GM21737 (cell line): ENCODE measurements around the gene MAL.

Experiments
- ATAC-seq: cut with Tn5 transposase; IDR thresholded peaks from one replicate; pipeline ENCODE4 v1.9.1; 2021; ENCODE audit warnings: mild to moderate bottlenecking, moderate library complexity; ENCODE audit not compliant: unreplicated experiment

Gene MAL

GRCh38 chr2:95015261-95015912 lies 10.1 kb upstream of the MAL start:
- no peak for ATAC-seq

GRCh38 chr2:95016616-95017015 lies 8.9 kb upstream of the MAL start:
- no peak for ATAC-seq

GRCh38 chr2:95017071-95017501 lies 8.4 kb upstream of the MAL start:
- ATAC-seq: no peak

GRCh38 chr2:95017836-95018235 lies 7.7 kb upstream of the MAL start:
- ATAC-seq: no peak

- ATAC-seq: no peak
Observed at GRCh38 chr2:95018301-95018700, 7.2 kb upstream of the MAL start.

- no peak for ATAC-seq
Observed at GRCh38 chr2:95018861-95019550, 6.5 kb upstream of the MAL start.

GRCh38 chr2:95019572-95019971 lies 5.9 kb upstream of the MAL start:
- no peak for ATAC-seq

- no peak for ATAC-seq
Observed at GRCh38 chr2:95020275-95021022, 5.1 kb upstream of the MAL start.

GRCh38 chr2:95021023-95021416 lies 4.5 kb upstream of the MAL start:
- no peak for ATAC-seq

- ATAC-seq: no peak
Observed at GRCh38 chr2:95021847-95022246, 3.7 kb upstream of the MAL start.

GRCh38 chr2:95022309-95023221 lies 2.9 kb upstream of the MAL start:
- peak; percentile 83 for ATAC-seq

GRCh38 chr2:95023222-95023597 lies 2.3 kb upstream of the MAL start:
- ATAC-seq: no peak

- ATAC-seq: no peak
Observed at GRCh38 chr2:95024371-95024770, 1.1 kb upstream of the MAL start.

GRCh38 chr2:95024960-95025405 lies 525 bp upstream of the MAL start:
- ATAC-seq: no peak

- ATAC-seq: no peak
Observed at GRCh38 chr2:95026471-95027368, 1.2 kb downstream of the MAL start.

- ATAC-seq: no peak
Observed at GRCh38 chr2:95027369-95027720, 1.8 kb downstream of the MAL start.

GRCh38 chr2:95029898-95030341 lies 4.4 kb downstream of the MAL start:
- ATAC-seq: no peak

- no peak for ATAC-seq
Observed at GRCh38 chr2:95030496-95030895, 5.0 kb downstream of the MAL start.

- ATAC-seq: no peak
Observed at GRCh38 chr2:95031076-95031725, 5.7 kb downstream of the MAL start.
